Pancreas (tissue), 10 donors: ENCODE measurements around the gene MPC2. TPM values are rescaled to one million over a fixed set of nuclear protein-coding genes. Genes with fewer than 3 reads are reported as not detected.
A peak's percentile ranks its signal among the peaks of the same experiment; 100 is the strongest.

Source experiments
- ATAC-seq, 4 donors: fragments of 200-7000 bp; cut with Tn5 transposase; one replicate each; pipeline versions ENCODE4 v1.8.0 to v1.9.1; 2020; ENCODE audit warnings: mild to moderate bottlenecking in 4 of 4, moderate library complexity in 4 of 4
- DNase-seq, 6 donors: peaks; one replicate each; pipeline ENCODE4 v3.0.0-alpha.2; 2020
- FAIRE-seq: peaks from 2 replicates; lab custom pipeline; 2012; peaks lifted over from hg19 to GRCh38; lab: Jason Lieb, UNC
- H3K27ac ChIP-seq, 4 donors: fragments of 200-600 bp; sonication (generic); 1 replicate in 3 of 4; 2 replicates in 1 of 4; pipeline versions ENCODE4 v1.5.0 to v1.8.0; 2020
- H3K27me3 ChIP-seq, 4 donors: fragments of 200-600 bp; one replicate each; pipeline ENCODE4 v1.8.0; 2021
- H3K36me3 ChIP-seq, 3 donors: fragments of 200-600 bp; sonication (generic) in 1 of 3; one replicate each; pipeline versions ENCODE4 v1.5.0 to v1.8.0; 2020 to 2021
- H3K4me1 ChIP-seq, 3 donors: fragments of 200-600 bp; one replicate each; pipeline ENCODE4 v1.8.0; 2021
- H3K4me3 ChIP-seq, 4 donors: fragments of 200-600 bp; sonication (generic) in 2 of 4; one replicate each; pipeline versions ENCODE4 v1.5.0 to v1.8.0; 2020 to 2021
- H3K9me3 ChIP-seq, 4 donors: fragments of 200-600 bp; one replicate each; pipeline ENCODE4 v1.8.0; 2021
- CTCF ChIP-seq, 4 donors: fragments of 200-600 bp; sonication (generic) in 3 of 4; IDR thresholded peaks; one replicate each; pipeline versions ENCODE4 v1.5.0 to v1.8.0; 2021; ENCODE audit warnings: antibody characterized with exemption in 4 of 4
- WGBS, 2 donors: extraction: QIAGEN DNeasy Blood & Tissue Kit; methylation state at CpG; one replicate each; pipeline ENCODE4 v1.1.7; 2013; 5-methylcytosine and 5-hydroxymethylcytosine counted together
- intact Hi-C, 3 donors: fragments of 100-400 bp; cut with DNase I; formaldehyde crosslinking; loops; one replicate each; pipeline versions ENCODE4 v1.11.1 to v1.14.2; 2022
- polyA plus RNA-seq, 2 donors: library from polyadenylated mRNA; stranded (reverse); fragments of 200-250 nt; gene quantifications; one replicate each; pipeline ENCODE4 v1.2.3, GENCODE V29; 2013
- total RNA-seq, 6 donors: library from RNA; stranded (reverse); fragmentation: NEBNext Ultra II Directional in 4 of 6; extraction: Animal tissue kit (Norgen Biotek cat#: 25700) in 4 of 6; gene quantifications; one replicate each; pipeline versions ENCODE4 v1.2.1 to v1.2.4, GENCODE V29; 2021 to 2023
- donor health status: healthy with polysubstance abuse.
- donor health status: DM: no; HTN: no; CAD: no; lungs with moderate emphysema.
- donor health status: DM: no; HTN: no; CAD: no.
- donor health status: control.
- donor health status: control.
- donor health status: Bipolar disorder and iron deficiency.
- donor health status: DM: yes; HTN: yes; CAD: no.
- donor health status: DM: no; HTN: no; CAD: no.
- donor health status: DM: no; HTN: no; CAD: no.
- donor health status: DM: yes; HTN: yes; CAD: no.

MPC2 gene
- total and polyA plus RNA-seq, 8 donors = 25.5 to 72.5 (median 40.2) TPM

- no peak overlapping the region for H3K4me3 ChIP-seq
- ATAC-seq (peak in 1 of 4 donors; percentile 44), FAIRE-seq (peak; percentile 13), DNase-seq (no peak)
- no peak for TF ChIP-seq CTCF (IDR thresholded peaks at IDR 0.05)
- H3K27me3 ChIP-seq = no peaks in the 10 kb centered on the region
- no peaks in the 10 kb centered on the region for H3K9me3 ChIP-seq
- no peaks in the 10 kb centered on the region for H3K36me3 ChIP-seq
- H3K4me1 ChIP-seq = peaks cover 0 to 31% (median 24%) of the 10 kb centered on the region in 3 donors
- no peak overlapping the region for H3K27ac ChIP-seq
- intact Hi-C loops = no loop called here
Observed at GRCh38 chr1:167922023-167922422, 14.8 kb downstream of the MPC2 start.

- TF ChIP-seq CTCF (IDR thresholded peaks at IDR 0.05) = no peak
- whole genome bisulfite sequencing, 2 donors = 67 to 70% methylated on average over 6 of the region's 6 CpGs
- H3K4me1 ChIP-seq = peaks cover 0 to 23% (median 6%) of the 10 kb centered on the region in 3 donors
- no peak for FAIRE-seq
- H3K9me3 ChIP-seq = no peaks in the 10 kb centered on the region
- peak overlapping the region in 2 of 4 donors; percentile 22 to 51 for H3K27ac ChIP-seq
- intact Hi-C loops = no loop called here
- no peak for DNase-seq
- H3K36me3 ChIP-seq = no peaks in the 10 kb centered on the region
- H3K27me3 ChIP-seq = no peaks in the 10 kb centered on the region
- H3K4me3 ChIP-seq = no peak overlapping the region
- peak; percentile 26 to 75 (median 68) for ATAC-seq
Observed at GRCh38 chr1:167916766-167917511, 19.9 kb downstream of the MPC2 start.

- Histone ChIP-seq H3K4me3 (no peak overlapping the region), H3K27ac (peak overlapping the region in 2 of 4 donors; percentile 12 to 42), H3K36me3 (no peaks in the 10 kb centered on the region), H3K27me3 (no peaks in the 10 kb centered on the region), H3K4me1 (peaks cover 8 to 36% (median 18%) of the 10 kb centered on the region in 3 donors), H3K9me3 (no peaks in the 10 kb centered on the region)
- 49 to 59% methylated on average over 8 of the region's 8 CpGs for WGBS, 2 donors
- TF ChIP-seq CTCF (IDR thresholded peaks at IDR 0.05) = no peak
- no peak for FAIRE-seq
- DNase-seq = no peak
- intact Hi-C loops = no loop called here
- ATAC-seq = peak in 2 of 4 donors; percentile 38 to 67
Observed at GRCh38 chr1:167915569-167915968, 21.3 kb downstream of the MPC2 start.

GRCh38 chr1:167913895-167914496, 22.9 kb downstream of the MPC2 start, which contains the start of gene ADCY10:
ADCY10 (minus strand) TSS chr1:167914134; CDS start chr1:167905140, 8,994 bp downstream.
- Histone ChIP-seq H3K27me3 (no peaks in the 10 kb centered on the region), H3K4me3 (no peak within 1 kb of the TSS), H3K4me1 (peaks cover 8 to 33% (median 20%) of the 10 kb centered on the region in 3 donors), H3K36me3 (no peaks in the 10 kb centered on the region), H3K9me3 (no peaks in the 10 kb centered on the region), H3K27ac (peak within 1 kb of the TSS in 1 of 4 donors; percentile 12)
- DNase-seq = no peak
- WGBS, 2 donors = 94 to 98% methylated on average over 9 of the region's 9 CpGs
- no peak for ATAC-seq
- intact Hi-C loops = no loop called here
- no peak for FAIRE-seq
- no peak for TF ChIP-seq CTCF (IDR thresholded peaks at IDR 0.05)
